IPS DF 4.7 (cell line): ENCODE measurements around the gene MRGPRF.

Source experiments
- DNase-seq: peaks from one replicate; pipeline ENCODE4 v3.0.0-alpha.2; 2013; ENCODE audit warnings: low spot score; ENCODE audit errors: extremely low read depth

The MRGPRF gene, protein sequence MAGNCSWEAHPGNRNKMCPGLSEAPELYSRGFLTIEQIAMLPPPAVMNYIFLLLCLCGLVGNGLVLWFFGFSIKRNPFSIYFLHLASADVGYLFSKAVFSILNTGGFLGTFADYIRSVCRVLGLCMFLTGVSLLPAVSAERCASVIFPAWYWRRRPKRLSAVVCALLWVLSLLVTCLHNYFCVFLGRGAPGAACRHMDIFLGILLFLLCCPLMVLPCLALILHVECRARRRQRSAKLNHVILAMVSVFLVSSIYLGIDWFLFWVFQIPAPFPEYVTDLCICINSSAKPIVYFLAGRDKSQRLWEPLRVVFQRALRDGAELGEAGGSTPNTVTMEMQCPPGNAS

DNA sequence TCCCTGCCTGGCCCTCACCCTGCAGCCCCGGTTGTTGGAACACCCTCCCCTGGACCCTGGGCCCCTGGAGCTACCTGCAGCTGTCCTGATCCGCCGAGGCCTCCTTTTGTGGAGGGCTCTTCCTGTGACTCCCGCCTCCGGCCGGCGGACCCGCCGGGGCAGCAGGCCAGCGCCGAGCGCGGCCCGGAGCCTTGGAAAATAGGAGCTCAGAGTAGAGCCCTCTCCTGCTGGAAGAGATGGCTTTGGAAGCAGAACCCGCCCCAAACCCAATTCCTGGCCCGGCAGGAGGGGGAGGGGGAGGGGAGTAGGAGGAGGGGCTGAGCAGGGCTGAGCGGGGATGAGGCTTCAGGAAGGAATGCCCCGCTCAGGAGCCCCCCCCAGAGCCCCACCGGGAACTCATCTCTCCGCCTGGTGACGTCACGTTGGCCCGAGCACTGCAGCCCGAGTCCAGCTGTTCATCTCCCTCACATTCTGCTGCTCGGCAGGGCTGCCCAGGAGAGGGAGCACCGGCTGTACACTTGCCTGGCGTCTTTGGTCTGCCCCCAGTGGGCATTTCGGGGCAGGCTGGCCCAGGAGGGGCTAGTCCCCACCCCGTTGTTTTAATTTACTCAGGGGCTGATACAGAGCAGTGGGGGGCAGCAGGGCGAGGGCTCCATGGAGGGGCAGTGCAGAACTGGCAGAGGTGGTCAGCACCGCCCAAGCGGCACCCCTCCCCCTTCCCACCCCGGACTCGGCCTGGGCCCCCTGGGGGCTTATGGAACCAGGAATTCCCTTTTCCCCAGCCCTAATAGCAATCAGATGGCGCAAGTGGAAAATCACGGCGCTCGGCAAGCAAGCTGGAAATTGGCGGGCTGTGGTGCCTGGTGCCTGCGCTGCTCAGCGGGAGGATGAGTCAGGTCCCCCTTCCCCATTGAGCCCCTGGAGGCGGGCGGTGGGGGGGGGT is at the start of gene MRGPRF:
TSS of gene MRGPRF (minus strand) at position 238 of the 943 bp plus-strand sequence. CDS start 3,345 bp downstream, outside the sequence.
- DNase-seq, result no peak

DNA sequence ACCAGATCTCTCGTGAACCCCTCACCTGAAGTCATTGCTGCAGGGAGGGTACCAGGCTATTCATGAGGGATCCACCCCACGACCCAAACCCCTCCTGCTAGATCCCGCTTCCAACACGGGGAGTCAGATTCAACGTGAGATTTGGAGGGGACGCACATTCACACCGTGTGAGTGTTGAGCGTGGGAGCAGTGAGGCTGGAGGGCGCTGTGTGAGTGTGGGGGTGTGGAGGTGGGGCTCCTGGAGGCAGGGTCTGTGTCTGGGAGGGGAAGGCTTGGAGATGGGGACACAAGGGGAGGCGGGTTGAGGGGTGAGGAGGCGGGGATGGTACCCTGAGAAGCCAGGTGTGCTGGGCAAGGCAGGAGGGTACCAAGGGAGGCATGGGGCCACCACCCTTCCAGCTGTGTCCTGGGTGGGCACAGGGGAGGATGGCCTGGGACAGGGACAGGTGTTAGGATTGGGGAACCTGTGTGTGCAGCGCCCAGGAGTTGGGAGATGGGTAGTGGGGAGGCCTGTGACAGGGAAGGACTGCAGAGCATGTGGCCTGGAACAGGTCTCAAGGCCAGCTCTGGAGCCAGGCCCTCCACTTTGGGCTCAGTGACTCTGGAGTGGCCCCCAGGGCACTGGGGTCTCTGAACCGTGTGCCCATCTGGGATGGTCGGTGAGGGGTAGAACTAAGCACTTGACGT is 49.3 kb upstream of the MRGPRF start:
- no peak for DNase-seq

DNA sequence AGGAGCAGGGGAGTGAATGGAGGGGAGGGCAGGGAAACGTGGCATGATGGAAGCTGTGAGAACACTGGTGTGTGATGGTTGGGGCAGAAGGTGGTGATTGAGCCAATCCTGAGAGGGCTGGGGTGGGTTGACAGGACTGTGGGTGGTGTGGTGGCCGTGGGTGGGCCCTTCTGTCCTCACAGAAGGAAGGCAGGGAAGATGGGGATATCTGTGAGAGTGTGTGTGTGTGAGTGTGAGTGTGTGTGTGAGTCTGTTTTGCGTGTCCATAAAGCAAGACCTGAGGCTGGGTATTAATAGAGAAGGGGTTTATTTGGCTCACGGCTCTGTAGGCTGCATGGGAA is 48.6 kb upstream of the MRGPRF start:
- no peak for DNase-seq

DNA sequence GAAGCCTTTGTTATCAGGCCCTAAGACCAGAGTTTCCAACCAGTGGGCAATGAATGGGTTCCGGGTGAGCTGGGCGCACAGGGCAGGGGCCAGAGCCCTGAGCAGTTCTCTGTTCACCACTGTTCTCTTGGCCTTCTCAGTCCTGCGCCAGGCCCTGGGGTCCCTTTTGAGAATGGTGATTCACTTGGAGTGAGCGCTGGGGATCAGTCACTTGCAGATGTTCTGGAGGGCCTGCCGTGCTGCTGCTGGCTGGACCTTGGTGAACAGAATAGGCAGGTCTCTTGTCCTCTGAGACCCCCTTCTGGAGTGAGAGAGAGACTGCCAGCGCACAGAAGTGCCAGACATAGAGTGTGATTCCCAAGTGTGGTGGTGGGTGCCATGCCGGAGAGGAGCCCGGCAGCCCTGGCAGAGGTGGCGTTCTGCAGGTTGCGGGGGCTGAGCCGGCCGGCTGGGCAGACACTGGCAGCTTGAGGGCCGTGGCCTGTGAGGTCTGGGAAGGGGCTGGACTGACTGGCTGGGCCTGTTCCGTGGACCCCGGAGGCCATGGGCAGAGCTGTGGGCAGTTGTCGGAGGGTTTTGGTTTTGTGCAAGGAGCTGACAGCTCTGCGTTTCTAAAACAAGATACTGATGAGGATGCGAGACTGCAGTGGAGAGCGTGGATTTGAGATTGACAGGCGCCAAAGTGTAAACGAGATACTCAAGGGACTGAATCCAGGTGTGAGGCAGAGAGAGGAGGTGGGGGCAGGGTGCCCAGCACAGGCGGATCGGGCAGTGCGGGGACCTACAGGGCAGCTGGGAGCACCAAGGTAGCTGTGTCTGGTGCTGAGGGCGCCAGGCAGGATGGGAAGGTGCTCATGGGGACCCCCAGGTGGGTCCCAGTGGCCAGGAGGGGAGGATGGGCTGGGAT is 48.0 kb upstream of the MRGPRF start:
- DNase-seq, result no peak

DNA sequence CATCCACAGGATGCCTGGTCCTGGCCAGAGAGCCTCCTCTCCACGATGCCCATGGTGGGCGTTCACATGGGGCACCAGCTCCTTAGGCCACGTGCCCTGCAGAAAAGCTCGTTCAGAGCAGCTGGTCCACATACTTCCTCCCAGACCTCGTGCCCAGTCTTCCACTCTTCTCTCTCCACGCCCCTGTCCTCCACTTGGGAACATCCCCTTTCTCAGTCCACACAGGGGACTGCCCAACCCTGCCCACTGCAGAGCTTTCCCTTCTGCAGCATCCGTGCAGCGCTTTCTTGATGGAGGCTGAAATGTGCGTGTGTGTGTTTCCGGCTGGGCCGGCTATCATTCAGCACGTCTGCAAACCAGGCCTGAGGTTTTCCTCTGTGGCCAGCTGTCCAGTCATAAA is 46.9 kb upstream of the MRGPRF start:
- no peak for DNase-seq

DNA sequence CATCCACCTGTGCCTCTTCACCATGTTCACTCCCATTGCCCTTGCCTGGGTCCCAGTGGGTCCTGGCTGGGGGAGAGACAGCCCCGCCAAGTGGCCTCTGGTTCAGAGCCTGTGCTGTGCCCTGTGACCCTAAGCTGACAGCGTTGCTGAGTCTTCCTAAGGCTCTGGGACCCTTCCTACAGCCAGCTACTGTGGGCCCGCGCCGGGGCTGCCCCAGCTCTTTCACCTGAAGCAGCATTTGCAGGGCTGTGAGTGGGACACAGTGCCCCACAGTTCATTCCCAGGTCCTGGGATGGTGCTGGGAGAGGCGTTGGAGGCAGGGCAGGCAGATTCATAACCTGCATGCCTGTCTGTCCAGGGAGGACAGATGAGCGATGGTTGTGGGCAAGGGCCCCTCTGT is 46.4 kb upstream of the MRGPRF start:
- no peak for DNase-seq

DNA sequence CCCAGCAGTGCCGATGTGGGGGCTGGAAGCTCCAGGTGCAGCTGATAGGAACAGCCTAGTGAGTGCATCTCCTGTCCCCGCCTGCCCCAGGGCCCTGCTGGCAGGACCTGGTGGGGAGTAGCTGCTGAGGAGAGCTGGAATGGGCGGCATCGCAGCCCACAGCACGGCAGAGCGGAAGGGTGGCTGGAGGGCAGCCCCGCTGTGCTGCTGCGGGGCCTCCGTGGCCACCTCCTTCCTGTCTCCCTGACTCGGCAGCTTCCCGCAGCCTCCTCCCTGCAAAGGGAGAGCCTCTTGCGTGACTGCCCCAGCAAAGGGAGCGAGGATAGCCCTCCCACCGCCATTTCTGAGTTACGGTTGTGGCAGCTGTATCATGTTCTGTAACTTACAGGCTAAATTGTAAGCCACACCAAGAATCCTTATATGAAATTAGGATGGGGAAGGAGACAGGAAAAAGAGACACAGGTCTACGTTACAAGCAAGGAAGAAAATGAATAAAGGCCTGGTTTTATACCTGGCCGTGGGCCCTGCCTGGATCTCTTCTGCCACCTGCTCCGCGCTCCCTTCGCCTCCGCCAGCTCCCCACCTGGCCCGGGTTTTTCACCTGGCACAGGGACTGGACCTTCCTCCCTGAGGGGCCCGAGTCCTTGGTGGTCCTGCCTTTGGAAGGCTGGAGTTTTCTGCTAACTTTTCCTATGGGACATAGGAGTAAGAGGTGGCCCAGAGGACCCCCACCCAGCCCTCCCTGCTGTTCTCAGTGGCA is 45.6 kb upstream of the MRGPRF start:
- no peak for DNase-seq

DNA sequence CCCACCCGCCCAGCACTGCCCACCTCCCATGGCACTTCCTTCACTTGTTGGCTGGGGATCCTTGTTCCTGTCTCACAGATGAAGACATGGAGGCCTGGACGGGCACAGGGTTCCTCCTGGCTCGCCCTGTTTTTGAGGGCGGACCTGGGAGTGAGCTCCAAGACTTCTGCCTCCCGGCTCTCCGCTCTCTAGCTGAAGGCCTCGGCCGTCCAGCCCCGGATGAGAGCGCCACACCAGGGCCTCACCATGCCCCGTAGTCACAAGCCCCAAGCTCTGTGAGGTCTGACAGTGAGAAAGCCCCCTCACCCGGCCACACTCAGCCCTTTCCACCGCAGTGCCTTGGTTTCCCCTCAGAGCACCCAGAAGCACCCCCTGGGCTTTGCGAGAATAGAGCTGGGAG is 44.8 kb upstream of the MRGPRF start:
- no peak for DNase-seq

DNA sequence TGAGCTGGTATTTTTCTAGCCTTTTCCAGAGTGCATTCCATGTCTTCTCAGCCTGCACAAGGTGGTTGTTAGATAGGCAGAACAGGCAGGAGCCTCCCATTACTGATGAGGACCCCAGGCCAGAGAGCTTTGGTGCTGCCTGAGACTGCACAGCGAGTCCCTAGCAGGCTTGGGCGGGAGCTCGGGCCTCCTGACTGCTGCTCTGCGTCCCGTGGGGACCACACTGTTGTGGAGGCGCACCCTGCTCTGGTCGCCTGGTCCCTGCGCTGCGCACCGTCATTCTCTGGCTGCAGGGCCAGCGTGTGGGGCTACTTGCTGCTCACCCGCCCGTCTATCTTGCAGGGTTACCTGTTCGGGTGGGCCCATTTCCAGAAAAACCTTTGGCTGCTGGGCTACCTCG is 44.2 kb upstream of the MRGPRF start:
- no peak for DNase-seq

DNA sequence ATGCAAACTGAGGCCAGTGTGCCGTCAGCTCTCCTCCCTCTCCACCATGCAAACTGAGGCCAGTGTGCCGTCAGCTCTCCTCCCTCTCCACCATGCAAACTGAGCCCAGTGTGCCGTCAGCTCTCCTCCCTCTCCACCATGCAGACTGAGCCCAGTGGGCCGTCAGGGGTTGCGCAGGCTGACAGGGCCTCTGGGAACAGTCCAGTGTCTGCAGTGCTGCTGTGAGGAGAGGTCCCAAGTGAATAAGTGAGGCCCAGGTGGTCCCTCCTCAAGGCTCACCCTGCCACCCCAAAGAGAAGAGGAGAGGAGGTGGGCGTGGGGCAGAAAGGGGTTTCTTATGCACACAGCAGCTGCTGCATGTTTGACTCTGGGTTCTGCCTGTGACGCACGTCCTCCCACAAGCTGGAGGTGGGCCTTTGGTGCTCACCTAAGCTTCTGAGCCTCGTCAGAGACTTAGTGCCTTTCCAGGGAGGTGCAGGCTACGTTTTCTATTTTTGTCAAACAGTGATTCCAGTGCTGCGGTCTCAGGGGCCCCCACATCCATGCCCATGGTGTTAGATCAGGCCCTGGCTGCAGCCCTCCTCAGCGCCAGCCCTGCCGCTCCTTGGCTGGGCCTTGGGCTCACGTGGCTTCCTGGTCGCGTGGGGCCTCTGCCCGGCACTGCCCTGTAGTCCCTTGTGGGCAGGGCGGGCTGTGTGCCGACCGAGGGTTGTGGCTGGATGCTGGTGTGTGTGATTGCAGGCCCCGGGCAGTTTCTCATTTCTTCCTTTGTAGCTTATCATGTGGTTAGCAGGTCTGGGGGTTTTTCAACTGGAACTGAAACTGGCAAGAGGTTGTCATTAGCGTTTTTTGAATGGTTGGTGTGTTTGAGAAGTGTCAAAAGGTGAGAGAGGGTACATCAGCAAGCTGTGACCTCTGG is 42.8 kb upstream of the MRGPRF start:
- no peak for DNase-seq

DNA sequence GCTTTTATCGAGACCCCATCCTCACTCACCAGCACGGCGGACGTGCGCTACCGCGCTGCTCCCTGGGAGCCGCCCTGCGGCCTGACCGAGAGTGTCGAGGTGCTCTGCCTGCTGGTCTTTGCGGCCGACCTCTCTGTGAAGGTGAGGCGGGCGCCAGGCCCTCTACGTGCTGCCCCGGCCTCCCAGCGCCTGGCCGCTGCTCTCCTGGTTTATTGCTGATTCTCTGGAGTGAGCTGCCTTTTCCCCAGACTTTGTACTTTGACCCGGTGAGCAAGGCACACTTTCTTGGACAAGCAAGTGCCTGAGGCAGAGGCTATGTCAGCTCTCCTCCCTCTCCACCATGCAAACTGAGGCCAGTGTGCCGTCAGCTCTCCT is 42.2 kb upstream of the MRGPRF start:
- no peak for DNase-seq

DNA sequence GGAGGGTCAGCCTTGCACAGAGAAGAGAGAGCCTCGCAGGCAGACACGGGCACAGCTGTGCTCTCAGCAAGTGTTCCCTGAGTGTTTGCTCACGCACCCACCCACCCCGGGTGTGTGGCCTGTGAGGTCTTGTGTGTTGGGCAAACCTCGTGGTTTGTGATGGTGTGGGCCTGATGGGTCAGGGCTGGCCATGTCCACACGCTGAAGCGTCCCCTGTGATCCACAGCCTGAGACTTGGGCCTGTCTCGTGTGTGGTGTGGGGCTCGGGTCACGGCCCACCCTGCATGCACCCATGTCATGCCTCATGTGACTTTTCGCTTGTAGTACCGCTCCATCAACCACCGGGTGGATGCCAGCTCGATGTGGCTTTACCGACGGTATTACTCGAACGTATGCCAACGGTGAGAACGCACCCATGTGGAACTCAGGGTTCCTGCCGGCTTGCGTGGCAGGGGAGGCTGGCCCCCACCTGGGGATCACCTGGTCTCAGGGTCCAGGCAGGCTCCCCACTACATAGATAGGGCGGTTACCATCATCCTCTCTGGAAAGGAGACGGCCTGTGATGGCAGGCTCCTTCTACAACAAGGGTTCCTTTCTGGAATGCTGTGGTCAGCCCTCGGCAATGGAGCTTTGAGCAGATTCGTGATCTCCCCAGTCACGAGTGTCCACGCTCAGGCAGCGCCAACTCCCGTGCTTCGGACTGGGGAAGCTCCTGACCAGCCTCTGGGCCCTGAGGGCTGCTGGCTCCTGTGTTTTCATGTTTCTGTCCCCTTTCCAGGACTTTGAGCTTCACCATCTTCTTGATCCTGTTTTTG is 41.6 kb upstream of the MRGPRF start:
- no peak for DNase-seq

DNA sequence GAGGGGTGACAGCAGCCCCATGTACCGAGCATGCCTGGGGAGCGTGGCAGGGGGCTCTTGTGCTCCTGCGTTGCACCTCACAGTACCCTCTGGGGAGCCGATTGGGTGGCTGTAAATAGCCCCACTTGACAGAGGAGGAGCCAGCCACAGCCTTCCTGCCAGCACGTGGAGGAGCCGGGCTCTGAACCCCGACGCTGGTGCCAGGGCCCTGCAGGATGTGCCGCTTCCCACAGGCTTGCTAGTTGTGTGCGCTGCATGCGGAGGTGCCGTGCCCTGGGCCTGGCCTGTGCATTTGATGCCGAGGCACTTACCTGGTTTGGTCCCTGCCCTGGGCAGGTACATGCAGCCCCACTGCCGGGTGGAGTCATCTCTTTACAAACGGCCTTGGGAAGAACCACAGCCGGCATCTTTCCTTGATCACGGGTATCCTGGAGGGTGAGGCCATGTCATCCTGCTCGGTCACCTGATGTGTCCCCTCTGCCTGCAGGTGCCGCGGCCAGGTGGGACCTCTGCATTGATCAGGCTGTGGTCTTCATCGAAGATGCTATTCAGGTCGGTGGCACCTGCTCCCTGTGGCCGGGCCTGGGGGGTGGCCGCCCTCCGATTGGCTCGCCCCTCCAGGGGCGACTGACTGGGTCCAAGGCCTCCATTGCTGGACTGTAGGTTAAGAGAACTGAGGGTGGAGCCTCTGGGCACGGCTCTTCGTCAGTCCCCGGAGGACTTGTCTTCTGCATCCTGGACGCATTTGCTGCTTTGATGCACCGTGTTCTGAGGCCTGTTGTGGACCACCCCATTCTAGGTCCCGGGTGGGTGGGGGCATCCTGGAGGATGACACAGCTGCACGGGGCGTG is 40.7 kb upstream of the MRGPRF start:
- DNase-seq, result no peak

DNA sequence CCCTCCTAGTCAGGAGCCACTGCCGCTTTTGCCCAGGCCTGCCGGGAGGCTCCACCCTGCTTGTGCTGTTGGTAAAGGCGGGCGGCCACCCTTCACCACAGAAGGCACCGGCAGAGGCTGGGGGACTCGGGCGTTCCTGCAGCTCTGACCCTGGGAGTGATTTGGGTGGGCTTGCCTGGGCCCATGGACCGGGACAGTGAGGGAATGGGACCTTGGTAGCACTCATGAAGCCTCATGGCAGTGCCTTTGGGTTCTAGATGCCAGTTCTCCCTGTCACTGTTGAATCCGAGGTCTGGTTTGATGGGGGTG is 40.1 kb upstream of the MRGPRF start:
- no peak for DNase-seq

DNA sequence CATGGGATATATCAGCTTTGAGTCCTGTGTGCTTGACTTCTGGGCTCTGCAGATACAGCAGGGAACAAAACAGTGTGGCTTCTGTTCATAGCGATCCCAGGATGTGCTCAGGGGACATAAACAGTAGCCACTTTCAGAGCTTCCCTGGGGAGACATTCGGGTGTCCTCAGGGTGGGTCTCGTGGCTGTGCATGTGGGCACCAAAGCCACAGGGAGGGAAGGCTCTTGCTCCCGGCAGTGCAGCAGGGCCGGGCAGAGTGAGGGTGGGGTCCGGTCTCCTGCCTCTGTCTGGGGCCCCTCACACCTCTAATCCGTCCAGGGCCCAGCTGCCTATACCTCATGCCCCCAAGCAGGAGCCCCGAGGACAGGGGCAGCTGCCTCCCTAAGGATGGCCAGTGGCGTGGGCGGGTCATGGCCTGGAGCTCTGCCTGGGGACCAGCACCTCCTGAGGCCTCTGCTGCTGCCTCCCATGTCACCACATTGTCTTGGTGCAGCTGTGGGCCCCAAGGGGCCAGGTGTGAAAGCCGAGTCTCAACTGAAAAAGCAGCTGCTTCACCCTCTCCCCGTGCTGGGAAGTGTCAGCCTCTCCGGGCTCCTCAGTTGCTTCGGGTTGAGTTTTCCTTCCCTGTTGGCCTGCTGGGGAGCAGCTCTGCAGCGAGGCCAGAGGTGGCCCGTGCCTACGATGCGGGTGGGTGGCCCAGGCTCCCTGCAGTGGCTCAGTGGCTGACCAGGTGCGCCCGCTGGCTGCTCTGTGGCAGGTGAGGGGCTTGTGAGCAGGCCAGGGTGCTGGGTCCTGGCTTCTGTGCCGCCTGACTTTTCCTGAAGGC is 39.5 kb upstream of the MRGPRF start:
- DNase-seq, result no peak

DNA sequence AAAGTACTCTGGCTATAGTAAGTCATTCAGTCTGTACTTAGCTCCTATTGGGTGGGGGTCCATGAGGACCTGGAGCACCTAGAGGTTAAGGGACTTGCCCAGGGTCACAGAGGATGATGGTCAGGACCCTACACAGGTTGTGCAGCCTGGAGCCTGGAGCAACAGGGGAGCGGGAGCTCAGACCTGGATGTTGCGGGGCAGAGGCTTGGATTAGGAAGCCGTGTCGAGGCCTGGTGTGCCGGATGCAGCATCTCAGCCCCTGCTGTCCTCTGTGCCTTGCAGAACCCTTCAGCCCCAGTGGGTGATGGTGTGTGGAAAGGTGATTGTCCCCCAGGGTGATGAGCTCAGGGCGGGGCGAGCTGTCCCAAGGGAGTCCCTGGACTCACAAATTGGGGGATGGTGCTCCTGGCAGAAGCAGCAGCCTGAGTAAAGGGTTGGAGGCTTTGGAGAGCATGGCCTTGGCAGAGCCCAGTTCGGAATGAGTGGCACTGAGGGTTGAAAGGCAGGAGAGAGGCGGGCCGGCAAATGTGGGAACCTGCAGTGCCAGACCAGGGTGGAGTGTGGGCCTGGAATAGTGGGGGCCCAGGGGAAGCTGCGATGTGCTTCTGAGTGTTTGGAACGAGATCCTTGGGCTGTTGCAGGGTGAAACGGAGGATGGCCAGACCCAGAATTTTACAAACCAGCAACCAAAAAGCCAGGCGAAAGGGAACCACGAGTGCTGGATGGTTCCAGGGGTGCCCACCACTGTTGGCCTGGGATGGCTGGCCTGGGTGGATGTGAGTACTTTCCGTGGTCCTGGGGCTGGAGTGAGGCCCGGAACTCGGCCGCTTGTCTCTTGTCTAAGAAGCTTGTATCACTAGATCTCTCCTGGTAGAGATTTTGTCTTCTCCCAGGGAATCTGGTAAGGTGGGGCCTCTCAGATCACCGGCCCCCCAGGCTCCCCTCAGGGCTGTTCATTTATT is 38.6 kb upstream of the MRGPRF start:
- DNase-seq, result no peak
